Activated T-cell treated with anti-CD3 and anti-CD28 coated beads, Interleukin-2, amount 50 U/mL, for 72 hours (primary cell): ENCODE measurements around the gene ALDH1A3. TPM values are rescaled to one million over a fixed set of nuclear protein-coding genes. Genes with fewer than 3 reads are reported as not detected.

Experiments used
- ATAC-seq, 2 donors: fragments of 150-1000 bp; cut with Tn5 transposase; replicated peaks in 1 of 2; 2 replicates each; pipeline ENCODE4 v1.10.0; 2021; ENCODE audit warnings: moderate library complexity in 2 of 2, mild to moderate bottlenecking in 1 of 2
- DNase-seq, 2 donors: peaks; one replicate each; pipeline ENCODE4 v3.0.0; 2021 to 2022; ENCODE audit warnings: mixed read lengths in 1 of 2
- H3K27ac Mint-ChIP-seq: one replicate; pipeline ENCODE4 v1.8.0; 2022; ENCODE audit warnings: mild to moderate bottlenecking, moderate library complexity, mixed read lengths
- H3K27me3 Mint-ChIP-seq: one replicate; pipeline ENCODE4 v1.8.0; 2022; ENCODE audit warnings: low read depth, mixed read lengths
- H3K36me3 Mint-ChIP-seq, 2 donors: one replicate each; pipeline ENCODE4 v1.8.0; 2022; ENCODE audit warnings: mixed read lengths in 2 of 2, mild to moderate bottlenecking in 1 of 2; ENCODE audit not compliant: insufficient read depth in 2 of 2
- H3K4me1 Mint-ChIP-seq: one replicate; pipeline ENCODE4 v1.8.0; 2022; ENCODE audit warnings: low read depth, mixed read lengths
- H3K4me3 Mint-ChIP-seq, 2 donors: one replicate each; pipeline ENCODE4 v1.8.0; 2022; ENCODE audit warnings: mild to moderate bottlenecking in 2 of 2, mixed read lengths in 2 of 2, moderate library complexity in 2 of 2
- H3K9me3 Mint-ChIP-seq, 2 donors: one replicate each; pipeline ENCODE4 v1.8.0; 2022; ENCODE audit warnings: mixed read lengths in 2 of 2
- total RNA-seq, 2 donors: library from RNA; stranded (reverse); gene quantifications; one replicate each; pipeline ENCODE4 v1.2.3, GENCODE V29; 2022

Gene ALDH1A3
- total RNA-seq, 2 donors from 2014 or later, result 0.14 TPM; not detected in 1

DNA sequence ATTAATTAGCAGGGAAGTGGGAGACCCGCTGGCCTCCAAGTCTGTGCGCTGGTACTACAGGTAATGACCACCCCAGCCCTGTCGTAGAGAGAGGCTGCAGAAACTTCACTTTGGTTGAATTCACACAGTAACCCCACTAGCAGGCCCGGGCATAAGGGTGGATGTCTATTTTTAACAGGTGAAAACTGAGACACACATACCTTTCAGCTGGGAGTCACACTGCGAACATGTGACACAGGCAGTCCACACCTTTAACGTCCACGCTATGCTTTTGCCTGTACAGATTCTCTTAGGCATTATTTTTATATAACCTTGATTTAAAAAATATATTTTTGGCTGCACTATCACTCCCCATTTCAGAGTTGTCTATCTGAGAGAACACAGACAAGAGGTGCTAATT lies 43.4 kb downstream of the ALDH1A3 start:
- Mint-ChIP-seq H3K27ac (no peak overlapping the region), H3K4me1 (peaks cover 24% of the 10 kb centered on the region), H3K9me3 (no peaks in the 10 kb centered on the region), H3K27me3 (peaks cover 54% of the 10 kb centered on the region), H3K4me3 (peak overlapping the region in 1 of 2 donors; percentile 70), H3K36me3 (no peaks in the 10 kb centered on the region)
- DNase-seq (no peak), ATAC-seq (no peak)

GRCh38 chr15:100923902-100924301 lies 44.3 kb downstream of the ALDH1A3 start:
- ATAC-seq (no peak), DNase-seq (no peak)
- H3K9me3 Mint-ChIP-seq, result no peaks in the 10 kb centered on the region
- peaks cover 16% of the 10 kb centered on the region for H3K4me1 Mint-ChIP-seq
- no peaks in the 10 kb centered on the region for H3K36me3 Mint-ChIP-seq
- H3K27me3 Mint-ChIP-seq, result peaks cover 49% of the 10 kb centered on the region
- no peak overlapping the region for H3K27ac Mint-ChIP-seq
- no peak overlapping the region for H3K4me3 Mint-ChIP-seq

DNA sequence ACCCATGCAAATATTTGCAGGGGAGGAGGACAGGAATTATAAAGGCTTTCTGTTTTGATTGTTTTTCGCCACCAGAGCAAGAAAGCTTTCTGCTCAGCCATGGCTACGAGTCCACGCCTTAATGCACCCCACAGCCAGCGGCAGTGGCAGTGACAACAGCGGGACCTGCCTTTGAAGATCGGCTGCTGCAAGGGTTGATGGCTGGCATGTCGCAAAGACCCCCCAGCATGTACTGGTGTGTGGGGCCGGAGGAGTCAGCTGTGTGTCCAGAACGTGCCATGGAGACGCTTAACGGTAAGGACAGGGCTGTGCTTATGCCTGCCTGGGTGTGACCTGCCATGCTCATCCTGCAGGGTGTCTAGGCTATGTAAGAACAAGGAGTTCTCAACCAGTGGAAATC lies 44.8 kb downstream of the ALDH1A3 start:
- Mint-ChIP-seq H3K9me3 (no peaks in the 10 kb centered on the region), H3K36me3 (no peaks in the 10 kb centered on the region), H3K27ac (no peak overlapping the region), H3K27me3 (peaks cover 49% of the 10 kb centered on the region), H3K4me3 (no peak overlapping the region), H3K4me1 (peaks cover 16% of the 10 kb centered on the region)
- ATAC-seq, result no peak
- no peak for DNase-seq

- H3K27ac Mint-ChIP-seq, result no peak overlapping the region
- no peaks in the 10 kb centered on the region for H3K36me3 Mint-ChIP-seq
- DNase-seq, result no peak
- ATAC-seq, result no peak
- H3K4me3 Mint-ChIP-seq, result no peak overlapping the region
- peaks cover 16% of the 10 kb centered on the region for H3K4me1 Mint-ChIP-seq
- H3K27me3 Mint-ChIP-seq, result peaks cover 42% of the 10 kb centered on the region
- H3K9me3 Mint-ChIP-seq, result no peaks in the 10 kb centered on the region
Observed at GRCh38 chr15:100925480-100925879, 45.8 kb downstream of the ALDH1A3 start.

DNA sequence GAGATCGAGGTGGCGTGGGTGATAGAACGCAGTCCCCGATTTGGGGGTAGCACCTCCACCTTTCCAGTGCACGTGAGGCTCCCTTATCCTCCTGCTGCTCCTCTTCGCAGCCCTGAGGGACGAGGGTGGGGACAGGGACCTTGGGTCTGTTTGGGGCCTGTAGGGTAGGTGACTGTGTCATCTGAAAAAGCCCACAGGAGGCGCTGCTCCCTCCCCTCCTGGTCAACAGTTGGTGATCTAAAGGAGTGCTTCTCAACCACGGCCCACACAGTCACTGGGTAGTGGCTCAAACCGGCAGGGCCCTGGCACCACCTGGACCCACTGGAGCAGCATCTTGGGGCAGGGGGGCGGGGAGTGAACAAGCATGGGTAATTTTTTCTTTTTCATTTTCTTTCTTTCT lies 46.6 kb downstream of the ALDH1A3 start:
- Mint-ChIP-seq H3K27me3 (peaks cover 35% of the 10 kb centered on the region), H3K4me3 (no peak overlapping the region)
- ATAC-seq, result no peak

GRCh38 chr15:100926971-100927756 lies 47.5 kb downstream of the ALDH1A3 start:
- no peak overlapping the region for H3K4me3 Mint-ChIP-seq
- H3K36me3 Mint-ChIP-seq, result no peaks in the 10 kb centered on the region
- ATAC-seq, result no peak
- peaks cover 9% of the 10 kb centered on the region for H3K4me1 Mint-ChIP-seq
- no peaks in the 10 kb centered on the region for H3K9me3 Mint-ChIP-seq
- peaks cover 26% of the 10 kb centered on the region for H3K27me3 Mint-ChIP-seq
- H3K27ac Mint-ChIP-seq, result no peak overlapping the region
- DNase-seq, result no peak

More for the DNA sequence above, 46.6 kb downstream of the ALDH1A3 start:
- Mint-ChIP-seq H3K9me3 (no peaks in the 10 kb centered on the region), H3K4me1 (peaks cover 16% of the 10 kb centered on the region), H3K27ac (no peak overlapping the region), H3K36me3 (no peaks in the 10 kb centered on the region)
- DNase-seq, result no peak

DNA sequence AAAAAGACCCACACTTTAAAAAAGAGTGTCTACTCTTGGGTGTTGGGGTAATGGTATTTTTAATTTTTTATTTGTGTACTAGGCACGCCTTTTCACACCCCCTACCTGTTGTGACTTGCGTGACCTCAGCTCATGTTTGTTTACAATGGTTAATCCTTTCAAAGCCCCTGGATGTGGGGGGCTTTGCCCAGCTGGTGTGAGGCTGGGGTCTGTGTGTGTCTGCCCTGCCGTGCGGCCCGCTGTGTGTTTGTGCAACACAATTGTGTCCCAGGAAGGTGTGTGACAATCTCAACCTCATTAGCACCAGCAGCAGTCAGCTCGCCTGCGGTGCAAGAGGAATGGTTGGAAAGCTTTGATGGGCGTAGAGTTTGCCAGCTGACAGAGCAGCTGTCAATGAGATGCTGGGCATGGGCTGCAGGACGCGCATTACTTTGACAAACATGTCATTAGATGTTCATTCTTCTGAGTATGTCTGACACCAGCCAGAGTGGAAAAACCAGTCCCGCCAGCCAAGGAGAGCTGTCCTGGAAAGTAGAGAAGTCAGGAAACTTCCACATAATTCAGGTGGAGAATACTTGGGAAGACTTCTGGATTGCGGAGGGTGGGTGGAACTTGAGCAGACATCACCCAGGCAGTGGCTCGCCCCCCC lies 49.1 kb downstream of the ALDH1A3 start:
- Mint-ChIP-seq H3K27ac (no peak overlapping the region), H3K4me1 (no peaks in the 10 kb centered on the region), H3K36me3 (no peaks in the 10 kb centered on the region), H3K4me3 (no peak overlapping the region), H3K27me3 (peaks cover 19% of the 10 kb centered on the region), H3K9me3 (no peaks in the 10 kb centered on the region)
- DNase-seq (no peak), ATAC-seq (no peak)

DNA sequence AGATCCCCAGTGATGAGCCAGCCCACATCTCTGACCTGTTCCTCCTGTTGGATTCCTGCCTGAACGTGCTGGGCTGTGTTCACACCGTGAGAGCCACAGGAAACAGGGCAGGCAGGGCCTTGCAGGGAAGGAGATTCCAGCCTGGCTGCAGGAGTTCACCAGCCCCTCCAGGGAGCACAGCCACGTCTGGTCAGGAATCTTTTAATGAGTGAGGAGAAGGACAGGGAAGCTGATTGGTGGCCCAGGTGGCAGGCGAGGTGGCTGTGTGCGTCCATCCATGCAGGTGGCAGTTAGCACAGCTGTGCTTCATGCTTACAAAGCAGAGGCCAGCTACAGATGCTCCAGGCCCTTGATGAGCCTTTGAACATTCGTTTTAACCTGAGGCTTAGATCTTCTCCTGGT lies 50.0 kb downstream of the ALDH1A3 start:
- Mint-ChIP-seq H3K36me3 (no peaks in the 10 kb centered on the region), H3K27me3 (peaks cover 12% of the 10 kb centered on the region), H3K9me3 (no peaks in the 10 kb centered on the region), H3K4me3 (no peak overlapping the region), H3K27ac (no peak overlapping the region), H3K4me1 (no peaks in the 10 kb centered on the region)
- DNase-seq (no peak), ATAC-seq (no peak)

DNA sequence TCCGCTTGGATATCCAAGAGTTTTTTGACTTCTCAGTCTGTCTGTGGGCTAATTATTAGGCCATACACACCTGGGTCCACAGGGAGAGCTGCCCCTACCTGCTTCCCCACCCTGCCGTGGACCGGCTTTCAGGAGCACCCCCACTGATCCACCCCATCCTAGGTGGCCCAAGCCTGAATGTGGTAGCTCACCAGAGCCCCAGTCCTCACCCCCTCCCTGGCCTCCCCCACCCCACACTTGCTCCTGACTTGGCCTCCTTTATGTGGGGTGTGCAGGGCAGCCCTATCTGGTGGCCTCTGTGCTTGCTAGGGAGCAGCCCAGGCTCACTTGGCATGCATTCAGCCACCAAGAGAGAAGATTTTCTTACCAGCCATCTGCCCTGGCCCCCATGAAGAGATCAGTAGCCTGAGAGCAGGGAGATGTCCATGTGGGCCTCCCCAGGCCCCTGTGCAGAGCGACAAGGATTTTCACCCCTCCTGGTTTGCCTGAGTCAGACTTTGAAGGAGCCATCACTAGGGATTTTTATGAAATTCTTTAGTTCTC lies 50.7 kb downstream of the ALDH1A3 start:
- Mint-ChIP-seq H3K4me3 (no peak overlapping the region), H3K27me3 (peaks cover 12% of the 10 kb centered on the region), H3K9me3 (no peaks in the 10 kb centered on the region), H3K27ac (no peak overlapping the region), H3K4me1 (no peaks in the 10 kb centered on the region), H3K36me3 (no peaks in the 10 kb centered on the region)
- ATAC-seq (no peak), DNase-seq (no peak)

DNA sequence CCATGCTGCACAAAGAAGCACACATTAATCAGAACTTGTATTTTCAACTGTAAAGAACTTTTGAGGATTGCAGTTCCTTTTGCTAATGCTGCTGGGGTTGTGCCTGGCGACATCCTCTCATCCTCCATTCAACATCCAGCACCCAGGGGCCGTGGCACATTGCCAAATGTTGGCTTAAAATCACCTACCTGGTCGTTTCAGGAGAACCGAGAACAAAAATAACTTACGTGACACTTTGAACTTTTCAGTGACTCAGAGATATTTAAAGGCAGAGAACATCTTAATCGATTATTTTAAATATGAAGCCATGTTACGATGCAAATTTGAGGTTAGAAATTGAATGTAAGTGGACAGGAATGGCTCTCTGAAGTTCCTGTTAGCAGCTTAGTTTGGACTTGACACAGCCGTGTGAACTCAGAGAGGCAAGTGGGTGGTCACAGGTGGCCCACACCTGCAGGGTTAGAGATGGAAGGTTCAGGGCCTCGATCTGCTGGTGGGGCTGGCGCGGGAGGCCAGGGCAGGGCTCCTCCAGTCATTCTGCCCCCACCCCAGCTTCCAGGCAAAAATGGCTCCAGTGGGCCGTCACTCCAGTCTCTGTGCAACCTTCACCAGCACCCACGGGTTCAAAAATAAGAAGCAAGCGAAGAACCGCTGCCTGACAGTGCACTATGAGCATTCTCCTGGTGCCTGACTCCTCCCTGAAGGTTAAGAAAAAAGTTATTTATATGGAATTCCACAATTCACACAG lies 51.7 kb downstream of the ALDH1A3 start:
- DNase-seq (no peak), ATAC-seq (no peak)
- H3K9me3 Mint-ChIP-seq, result no peaks in the 10 kb centered on the region
- no peak overlapping the region for H3K27ac Mint-ChIP-seq
- no peak overlapping the region for H3K4me3 Mint-ChIP-seq
- H3K36me3 Mint-ChIP-seq, result no peaks in the 10 kb centered on the region
- no peaks in the 10 kb centered on the region for H3K4me1 Mint-ChIP-seq
- peaks cover 12% of the 10 kb centered on the region for H3K27me3 Mint-ChIP-seq

DNA sequence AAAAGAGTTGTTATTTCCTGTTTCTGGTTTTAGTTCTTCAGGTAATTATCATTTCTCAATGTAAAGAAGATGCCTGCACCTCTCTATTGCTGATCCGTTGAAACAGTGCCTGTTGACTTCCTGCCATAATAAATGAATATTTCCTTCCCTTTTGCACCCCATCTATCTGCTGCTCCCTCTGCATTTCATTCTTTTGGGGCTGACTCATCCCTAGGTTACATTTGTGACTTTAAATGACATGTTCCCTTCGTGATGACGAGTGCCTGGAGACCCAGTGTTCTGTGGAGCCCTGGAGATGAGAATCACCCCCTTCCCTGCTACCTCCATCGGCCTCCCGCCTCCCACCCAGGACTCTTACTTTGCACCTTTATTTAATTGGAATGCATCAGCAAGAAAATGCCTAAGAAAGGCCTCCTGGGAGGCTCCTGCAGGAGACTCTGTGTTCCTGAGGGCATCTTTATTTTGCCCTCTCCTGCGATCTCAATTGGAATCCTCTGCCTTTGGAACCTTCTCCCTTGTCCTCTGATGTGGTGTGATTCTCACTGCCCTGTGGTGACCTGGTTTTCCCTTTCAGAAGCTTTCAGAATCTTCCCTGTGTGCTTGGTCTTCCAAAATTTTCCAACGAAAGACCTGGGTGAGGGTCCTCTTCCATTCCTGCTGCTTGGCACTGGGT lies 53.2 kb downstream of the ALDH1A3 start:
- Mint-ChIP-seq H3K4me3 (no peak overlapping the region), H3K36me3 (no peaks in the 10 kb centered on the region), H3K4me1 (no peaks in the 10 kb centered on the region), H3K27me3 (peaks cover 12% of the 10 kb centered on the region), H3K9me3 (no peaks in the 10 kb centered on the region), H3K27ac (no peak overlapping the region)
- ATAC-seq (no peak), DNase-seq (no peak)

- H3K27me3 Mint-ChIP-seq, result peaks cover 8% of the 10 kb centered on the region
- H3K27ac Mint-ChIP-seq, result no peak overlapping the region
- H3K36me3 Mint-ChIP-seq, result no peaks in the 10 kb centered on the region
- no peak for DNase-seq
- H3K9me3 Mint-ChIP-seq, result no peaks in the 10 kb centered on the region
- no peak for ATAC-seq
- no peaks in the 10 kb centered on the region for H3K4me1 Mint-ChIP-seq
- no peak overlapping the region for H3K4me3 Mint-ChIP-seq
Observed at GRCh38 chr15:100934166-100934565, 54.5 kb downstream of the ALDH1A3 start.

- Mint-ChIP-seq H3K27ac (no peak overlapping the region), H3K9me3 (no peaks in the 10 kb centered on the region), H3K4me3 (no peak overlapping the region), H3K27me3 (peaks cover 8% of the 10 kb centered on the region), H3K36me3 (no peaks in the 10 kb centered on the region), H3K4me1 (no peaks in the 10 kb centered on the region)
- ATAC-seq (no peak), DNase-seq (no peak)
Observed at GRCh38 chr15:100934726-100935125, 55.1 kb downstream of the ALDH1A3 start.
